ENCODE data around the gene RALGPS2.
"Not testable (repeated sequence)": the region's sequence is repeated elsewhere in the genome, so short reads cannot be mapped to it uniquely, and the experiment has no call there.

Gene RALGPS2

DNA sequence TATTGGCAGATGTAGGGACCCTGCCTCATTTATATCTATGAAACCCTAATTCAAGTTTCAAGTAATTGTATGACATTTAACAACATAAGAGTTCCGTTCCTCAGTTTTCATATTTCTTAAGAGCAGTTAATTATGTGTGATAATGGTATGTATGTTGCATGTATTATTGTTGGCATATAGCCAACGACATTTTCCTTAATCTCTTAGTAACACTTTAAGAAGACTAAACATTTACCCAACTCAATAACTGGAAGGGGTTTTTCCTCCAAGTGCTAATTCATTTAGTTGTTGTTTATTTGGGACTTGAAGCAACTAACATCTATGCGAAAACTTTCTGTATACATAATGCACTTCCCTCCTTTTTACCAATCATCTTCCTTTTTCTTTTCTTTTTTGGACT, 1.5 kb upstream of the RALGPS2 start:
- H3K27ac ChIP-seq = no peak overlapping the region
- no peak for DNase-seq (ENCODE audit: low read depth, low spot score)

DNA sequence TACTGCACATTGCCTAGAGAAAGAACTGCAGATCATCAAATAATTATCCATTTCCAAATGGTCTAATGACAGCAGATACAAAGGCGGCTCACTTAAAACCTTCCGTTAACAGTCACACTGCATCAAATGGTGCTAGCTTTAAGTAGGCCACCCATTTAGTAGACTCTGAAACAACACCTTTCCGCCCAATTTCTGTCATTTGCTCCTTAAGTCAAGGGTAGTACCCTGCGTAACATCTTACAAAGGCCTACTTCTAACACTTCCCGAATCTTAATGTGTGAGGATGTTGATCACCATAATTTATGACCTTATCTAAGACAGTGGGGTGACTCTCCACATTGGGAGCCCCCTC, 692 bp upstream of the RALGPS2 start:
- no peak for DNase-seq (ENCODE audit: low read depth, low spot score)
- no peak overlapping the region for H3K27ac ChIP-seq

GRCh38 chr1:178725466-178726086, 532 bp downstream of the RALGPS2 start:
- no peak for DNase-seq (ENCODE audit: low read depth, low spot score)
- H3K27ac ChIP-seq = peak overlapping the region; percentile 75

DNA sequence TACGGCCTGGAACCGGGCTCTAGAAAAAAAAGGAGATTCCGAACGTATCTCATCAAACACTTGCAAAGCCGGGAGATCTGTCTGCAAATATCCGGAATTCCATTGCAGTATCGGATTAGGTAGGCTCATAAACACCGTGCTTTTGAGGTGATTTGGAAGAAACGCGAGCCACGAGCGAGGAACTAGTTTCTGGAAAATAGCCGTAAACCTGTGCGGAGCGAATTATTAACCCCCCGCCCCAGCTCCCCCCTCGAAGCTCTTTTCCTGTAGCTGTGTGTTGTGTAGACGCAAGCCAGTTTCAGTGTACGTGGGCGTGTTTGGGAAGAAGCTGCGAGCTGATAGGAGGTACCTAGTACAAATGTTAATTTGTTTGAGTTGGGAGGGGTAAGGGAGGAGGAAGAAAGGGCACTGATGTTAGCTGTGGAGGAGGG, 1.1 kb downstream of the RALGPS2 start:
- peak overlapping the region; percentile 75 for H3K27ac ChIP-seq
- peak; percentile 80 for DNase-seq (ENCODE audit: low read depth, low spot score)

DNA sequence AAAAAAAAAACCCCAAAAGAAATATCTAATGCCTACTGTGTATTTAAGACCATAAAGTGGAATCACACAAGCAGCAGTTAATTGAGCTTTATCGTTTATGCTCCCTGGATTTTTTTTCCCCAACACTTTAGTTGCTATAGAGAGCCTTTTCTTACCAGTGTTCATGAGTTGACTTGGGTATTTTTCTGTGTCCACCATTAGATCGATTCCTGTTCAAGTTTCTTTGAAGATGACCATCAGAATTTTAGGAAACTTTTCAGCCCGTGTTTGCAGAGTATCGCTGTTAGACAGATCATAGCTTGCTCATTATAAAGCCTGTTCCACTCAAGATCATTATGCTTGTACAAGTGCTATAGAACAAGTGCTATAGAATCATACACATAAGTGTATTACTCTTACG, 1.5 kb downstream of the RALGPS2 start:
- peak overlapping the region; percentile 75 for H3K27ac ChIP-seq
- no peak for DNase-seq (ENCODE audit: low read depth, low spot score)

DNA sequence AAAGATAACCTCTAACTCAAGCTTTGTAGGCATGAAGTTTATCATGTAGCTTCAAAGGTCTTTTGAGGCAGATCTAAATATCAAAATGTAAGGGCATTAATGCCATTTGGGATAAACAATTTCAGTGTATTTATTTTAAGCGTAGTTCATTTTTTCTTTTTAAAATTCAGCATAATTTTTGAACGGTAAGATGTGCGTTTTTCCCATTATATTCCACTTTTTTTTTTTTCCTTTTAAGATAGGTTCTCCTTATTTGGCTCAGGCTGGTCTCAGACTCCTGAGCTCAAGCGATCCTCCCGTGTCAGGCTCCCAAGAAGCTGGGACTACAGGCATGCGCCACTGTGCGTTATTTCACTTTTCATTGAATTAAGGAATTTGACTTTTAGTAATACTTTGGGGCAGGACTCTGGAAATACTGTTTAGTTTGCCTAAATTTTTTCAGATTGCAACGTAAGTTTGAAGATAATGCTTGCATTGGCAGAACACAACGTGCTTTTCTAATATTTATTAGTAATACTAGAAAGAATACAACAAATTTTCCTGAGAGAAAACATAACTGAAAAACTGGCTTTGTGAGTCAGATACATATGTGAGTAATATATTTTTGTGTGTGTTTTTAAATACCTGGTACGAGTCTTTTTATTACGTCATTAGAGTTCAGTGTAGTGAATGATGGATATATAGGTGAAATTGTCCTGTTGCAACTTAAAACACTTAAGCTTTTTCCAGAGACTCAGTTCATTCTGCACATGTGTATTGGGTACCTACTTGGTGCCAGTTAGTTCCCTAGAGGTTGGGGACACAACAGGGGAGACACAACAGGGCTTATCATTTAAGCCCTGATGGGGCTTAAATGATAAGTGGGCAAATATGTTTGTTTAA, 2.2 kb downstream of the RALGPS2 start:
- H3K27ac ChIP-seq = peak overlapping the region; percentile 75
- no peak for DNase-seq (ENCODE audit: low read depth, low spot score)

GRCh38 chr1:178733972-178734371, 8.9 kb downstream of the RALGPS2 start:
- DNase-seq (ENCODE audit: low read depth, low spot score) = no peak
- no peak overlapping the region for H3K27ac ChIP-seq

DNA sequence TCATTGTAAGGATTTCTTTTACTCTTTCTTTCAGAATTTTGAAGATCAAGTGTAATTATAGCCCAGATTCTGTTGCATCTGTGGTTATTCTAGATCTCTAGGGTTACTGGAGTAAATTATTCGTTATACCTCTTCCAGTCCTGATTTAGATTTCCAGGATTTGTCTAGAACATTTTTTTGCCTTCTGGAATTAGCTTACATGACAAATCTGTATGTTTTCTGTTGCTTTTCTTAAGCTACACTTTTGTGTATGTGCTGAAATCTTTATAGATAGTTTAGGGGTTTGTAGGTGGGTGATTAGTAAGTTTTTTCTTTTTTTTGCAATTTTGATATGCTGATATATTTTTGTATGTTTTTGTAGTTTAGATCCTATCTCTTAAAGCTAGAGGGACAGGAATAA, 13.7 kb downstream of the RALGPS2 start:
- DNase-seq (ENCODE audit: low read depth, low spot score) = no peak
- H3K27ac ChIP-seq = peak overlapping the region; percentile 39

DNA sequence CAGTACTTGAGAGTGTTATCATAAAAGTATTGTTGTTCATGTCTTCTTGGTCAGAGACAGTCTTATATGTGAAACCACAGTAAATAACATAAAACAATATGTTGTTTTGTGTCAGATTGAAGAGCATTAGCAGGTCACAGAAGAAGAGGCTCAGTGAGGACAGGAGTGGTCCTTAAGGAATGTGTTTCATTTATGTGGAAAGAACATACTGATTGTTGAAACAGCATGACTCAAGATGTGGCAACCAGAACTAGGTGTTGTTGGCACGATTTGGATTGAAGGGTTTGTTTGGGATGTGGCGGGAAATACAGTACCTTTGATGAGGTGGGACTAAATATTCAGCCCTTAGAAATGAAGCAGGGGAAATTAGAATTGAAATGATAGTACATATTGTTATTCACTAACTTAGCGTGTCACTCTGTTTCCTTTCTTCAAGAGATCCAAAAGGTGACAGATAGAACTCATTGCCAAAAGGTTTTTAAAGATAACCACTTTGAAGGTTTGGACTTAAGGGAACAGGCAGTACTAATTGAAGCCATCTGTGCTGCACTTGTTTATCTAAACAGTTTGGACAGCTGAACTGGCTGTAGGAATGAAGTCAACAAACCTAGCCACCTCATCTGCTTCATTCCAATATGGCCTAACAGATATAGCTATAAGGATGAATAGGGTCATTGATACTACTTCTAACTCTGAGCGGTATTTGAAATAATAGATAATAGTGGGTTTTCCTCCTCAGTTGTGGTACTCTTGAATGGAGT, 14.4 kb downstream of the RALGPS2 start:
- peak overlapping the region; percentile 39 for H3K27ac ChIP-seq
- peak; percentile 6 for DNase-seq (ENCODE audit: low read depth, low spot score)

- H3K27ac ChIP-seq = no peak overlapping the region
- no peak for DNase-seq (ENCODE audit: low read depth, low spot score)
Observed at GRCh38 chr1:178740491-178740890, 15.4 kb downstream of the RALGPS2 start.

- H3K27ac ChIP-seq = no peak overlapping the region
- no peak for DNase-seq (ENCODE audit: low read depth, low spot score)
Observed at GRCh38 chr1:178740924-178741323, 15.9 kb downstream of the RALGPS2 start.

GRCh38 chr1:178743801-178744200, 18.8 kb downstream of the RALGPS2 start:
- H3K27ac ChIP-seq = no peak overlapping the region
- DNase-seq (ENCODE audit: low read depth, low spot score) = no peak

DNA sequence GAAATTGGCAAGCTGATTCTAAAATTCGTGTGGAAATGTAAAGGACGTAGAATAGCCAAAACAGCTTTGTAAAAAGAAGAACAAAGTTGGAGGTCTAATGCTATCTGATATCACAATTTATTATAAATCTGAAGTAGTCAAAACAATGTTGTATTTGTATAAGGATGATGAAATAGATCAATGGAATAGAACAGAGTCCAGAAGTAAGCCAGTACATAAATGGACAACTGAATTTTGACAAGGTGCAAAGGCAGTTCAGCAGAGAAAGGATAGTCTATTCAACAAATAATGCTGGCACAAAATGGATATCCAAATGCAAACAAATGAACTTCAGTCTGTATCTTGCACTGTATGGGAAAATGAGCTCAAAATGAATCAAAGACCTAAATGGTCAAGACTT, 20.2 kb downstream of the RALGPS2 start:
- no peak overlapping the region for H3K27ac ChIP-seq
- no peak for DNase-seq (ENCODE audit: low read depth, low spot score)

GRCh38 chr1:178746345-178746744, 21.3 kb downstream of the RALGPS2 start:
- H3K27ac ChIP-seq = no peak overlapping the region
- no peak for DNase-seq (ENCODE audit: low read depth, low spot score)

DNA sequence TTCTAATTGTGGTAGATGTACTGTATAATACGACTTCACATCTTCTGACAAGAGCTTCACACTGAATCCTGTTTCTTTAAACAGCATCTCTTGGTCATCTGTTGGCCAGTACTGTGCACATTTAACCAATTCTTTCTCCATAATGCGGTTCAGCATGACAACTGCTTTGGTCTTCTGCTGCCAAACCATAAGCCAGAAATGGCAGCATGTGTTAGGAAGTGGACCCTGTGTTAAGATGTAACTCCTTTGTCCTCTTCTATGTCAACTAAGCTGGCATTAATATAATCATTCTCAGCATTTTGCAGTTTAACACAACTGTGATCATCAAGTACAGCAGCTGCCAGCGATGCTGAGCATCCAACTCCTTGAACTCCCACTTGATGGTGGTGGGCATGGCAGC, 22.3 kb downstream of the RALGPS2 start:
- not testable (repeated sequence) for DNase-seq (ENCODE audit: low read depth, low spot score); H3K27ac ChIP-seq

DNA sequence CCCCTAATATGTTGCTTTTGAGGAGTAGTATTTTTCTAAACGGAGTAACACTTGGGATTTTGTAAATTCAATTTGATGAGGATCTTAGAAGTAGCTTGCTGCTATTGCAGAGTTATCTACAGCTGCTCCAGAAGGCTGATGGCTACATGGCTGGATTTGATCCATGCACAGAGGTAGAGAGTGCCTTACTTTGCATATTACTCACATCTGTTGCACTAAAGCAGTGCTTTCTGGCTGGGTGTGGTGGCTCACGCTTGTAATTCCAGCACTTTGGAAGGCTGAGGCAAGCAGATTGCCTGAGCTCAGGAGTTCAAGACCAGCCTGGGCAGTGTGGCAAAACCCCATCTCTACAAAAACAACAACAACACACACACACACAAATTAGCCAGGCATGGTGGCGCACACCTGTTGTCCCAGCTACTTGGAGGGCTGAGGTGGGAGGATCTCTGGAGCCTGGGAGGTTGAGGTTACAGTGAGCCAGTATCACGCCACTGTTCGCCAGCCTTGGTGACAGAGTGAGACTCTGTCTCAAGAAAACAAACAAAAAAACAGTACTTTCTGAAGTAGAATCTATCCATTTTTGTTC, 24.6 kb downstream of the RALGPS2 start:
- H3K27ac ChIP-seq = no peak overlapping the region
- DNase-seq (ENCODE audit: low read depth, low spot score) = no peak

GRCh38 chr1:178751046-178751445, 26.0 kb downstream of the RALGPS2 start:
- no peak overlapping the region for H3K27ac ChIP-seq

GRCh38 chr1:178752891-178753290, 27.8 kb downstream of the RALGPS2 start:
- no peak for DNase-seq (ENCODE audit: low read depth, low spot score)
- H3K27ac ChIP-seq = no peak overlapping the region

More at GRCh38 chr1:178751046-178751445, 26.0 kb downstream of the RALGPS2 start:
- no peak for DNase-seq (ENCODE audit: low read depth, low spot score)

DNA sequence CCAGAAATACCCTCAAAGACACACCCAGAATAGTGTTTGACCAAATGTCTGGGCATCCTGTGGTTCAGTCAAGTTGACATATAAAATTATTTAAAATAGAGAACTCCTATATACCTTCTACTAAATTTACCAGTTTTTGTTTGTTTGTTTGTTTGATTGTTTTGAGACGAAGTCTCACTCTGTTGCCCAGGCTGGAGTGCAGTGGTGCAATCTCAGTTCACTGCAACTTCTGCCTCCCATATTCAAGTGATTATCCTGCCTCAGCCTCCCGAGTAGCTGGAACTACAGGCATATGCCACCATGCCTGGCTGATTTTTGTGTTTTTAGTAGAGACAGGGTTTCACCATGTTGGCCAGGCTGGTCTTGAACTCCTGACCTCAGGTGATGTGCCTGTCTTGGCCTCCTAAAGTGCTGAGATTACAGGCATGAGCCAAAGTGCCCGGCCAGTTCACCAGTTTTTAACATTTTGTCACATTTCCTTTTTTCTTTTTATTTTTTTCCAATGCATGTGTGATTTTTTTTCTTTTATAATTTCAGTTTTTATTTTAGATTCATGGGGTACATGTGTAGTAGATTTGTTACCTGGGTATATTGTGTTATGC, 29.7 kb downstream of the RALGPS2 start:
- not testable (repeated sequence) for DNase-seq (ENCODE audit: low read depth, low spot score); H3K27ac ChIP-seq

GRCh38 chr1:178768423-178768822, 43.4 kb downstream of the RALGPS2 start:
- no peak overlapping the region for H3K27ac ChIP-seq
- no peak for DNase-seq (ENCODE audit: low read depth, low spot score)

Measured in epithelial cell of prostate (primary cell).